ENCODE data around the gene UNC5C. TPM values are rescaled to one million over a fixed set of nuclear protein-coding genes. Genes with fewer than 3 reads are reported as not detected.

The UNC5C gene
- total RNA-seq, 1 experiment from 2014 or later = 1.0 TPM

DNA sequence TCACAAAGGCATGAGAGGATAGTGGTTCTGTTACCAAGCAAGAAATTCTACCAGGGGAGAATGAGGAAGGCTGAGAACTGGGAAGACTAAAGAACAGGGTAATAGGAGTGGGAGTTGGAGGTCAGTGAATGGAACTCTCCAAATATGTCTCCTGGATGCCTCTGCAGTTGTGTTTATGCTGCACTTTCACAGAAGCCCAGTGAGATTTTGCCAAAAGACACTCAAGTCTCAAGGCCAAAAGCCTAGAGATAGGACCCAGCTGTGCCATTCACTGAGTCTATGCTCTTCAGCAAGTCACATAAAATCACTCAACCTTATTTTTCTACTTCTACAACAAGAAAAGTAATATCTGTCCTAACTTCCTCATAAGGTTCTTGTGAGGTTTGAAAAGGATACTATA lies 285.4 kb downstream of the UNC5C start (continued):
- TF ChIP-seq, protein P1, sequence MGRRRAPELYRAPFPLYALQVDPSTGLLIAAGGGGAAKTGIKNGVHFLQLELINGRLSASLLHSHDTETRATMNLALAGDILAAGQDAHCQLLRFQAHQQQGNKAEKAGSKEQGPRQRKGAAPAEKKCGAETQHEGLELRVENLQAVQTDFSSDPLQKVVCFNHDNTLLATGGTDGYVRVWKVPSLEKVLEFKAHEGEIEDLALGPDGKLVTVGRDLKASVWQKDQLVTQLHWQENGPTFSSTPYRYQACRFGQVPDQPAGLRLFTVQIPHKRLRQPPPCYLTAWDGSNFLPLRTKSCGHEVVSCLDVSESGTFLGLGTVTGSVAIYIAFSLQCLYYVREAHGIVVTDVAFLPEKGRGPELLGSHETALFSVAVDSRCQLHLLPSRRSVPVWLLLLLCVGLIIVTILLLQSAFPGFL (CRISPR knock-in tag; IDR thresholded peaks at IDR 0.05; ENCODE audit: borderline replicate concordance) = no peak
- TF ChIP-seq, protein P2, sequence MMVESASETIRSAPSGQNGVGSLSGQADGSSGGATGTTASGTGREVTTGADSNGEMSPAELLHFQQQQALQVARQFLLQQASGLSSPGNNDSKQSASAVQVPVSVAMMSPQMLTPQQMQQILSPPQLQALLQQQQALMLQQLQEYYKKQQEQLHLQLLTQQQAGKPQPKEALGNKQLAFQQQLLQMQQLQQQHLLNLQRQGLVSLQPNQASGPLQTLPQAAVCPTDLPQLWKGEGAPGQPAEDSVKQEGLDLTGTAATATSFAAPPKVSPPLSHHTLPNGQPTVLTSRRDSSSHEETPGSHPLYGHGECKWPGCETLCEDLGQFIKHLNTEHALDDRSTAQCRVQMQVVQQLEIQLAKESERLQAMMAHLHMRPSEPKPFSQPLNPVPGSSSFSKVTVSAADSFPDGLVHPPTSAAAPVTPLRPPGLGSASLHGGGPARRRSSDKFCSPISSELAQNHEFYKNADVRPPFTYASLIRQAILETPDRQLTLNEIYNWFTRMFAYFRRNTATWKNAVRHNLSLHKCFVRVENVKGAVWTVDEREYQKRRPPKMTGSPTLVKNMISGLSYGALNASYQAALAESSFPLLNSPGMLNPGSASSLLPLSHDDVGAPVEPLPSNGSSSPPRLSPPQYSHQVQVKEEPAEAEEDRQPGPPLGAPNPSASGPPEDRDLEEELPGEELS (CRISPR knock-in tag; IDR thresholded peaks at IDR 0.05) = no peak
- TF ChIP-seq ZNF138 (CRISPR knock-in tag; conservative IDR thresholded peaks at IDR 0.05) (no peak), IRF2 (CRISPR knock-in tag; IDR thresholded peaks at IDR 0.05; ENCODE audit: borderline replicate concordance, low read depth) (no peak), ZNF317 (CRISPR knock-in tag; IDR thresholded peaks at IDR 0.05; ENCODE audit: borderline replicate concordance, low read depth) (no peak), GTF2I (CRISPR knock-in tag; conservative IDR thresholded peaks at IDR 0.05) (no peak), CREM (CRISPR knock-in tag; IDR thresholded peaks at IDR 0.05) (no peak), JAZF1 (CRISPR knock-in tag; IDR thresholded peaks at IDR 0.05) (no peak), ZNF263 (CRISPR knock-in tag; IDR thresholded peaks at IDR 0.05; ENCODE audit: low read depth) (no peak), MXD4 (CRISPR knock-in tag; IDR thresholded peaks at IDR 0.05; ENCODE audit: borderline replicate concordance) (no peak), JUN (CRISPR knock-in tag; IDR thresholded peaks at IDR 0.05) (no peak), OVOL2 (CRISPR knock-in tag; IDR thresholded peaks at IDR 0.05; ENCODE audit: borderline replicate concordance) (no peak), FOXJ3 (CRISPR knock-in tag; IDR thresholded peaks at IDR 0.05; ENCODE audit: borderline replicate concordance) (no peak)

DNA sequence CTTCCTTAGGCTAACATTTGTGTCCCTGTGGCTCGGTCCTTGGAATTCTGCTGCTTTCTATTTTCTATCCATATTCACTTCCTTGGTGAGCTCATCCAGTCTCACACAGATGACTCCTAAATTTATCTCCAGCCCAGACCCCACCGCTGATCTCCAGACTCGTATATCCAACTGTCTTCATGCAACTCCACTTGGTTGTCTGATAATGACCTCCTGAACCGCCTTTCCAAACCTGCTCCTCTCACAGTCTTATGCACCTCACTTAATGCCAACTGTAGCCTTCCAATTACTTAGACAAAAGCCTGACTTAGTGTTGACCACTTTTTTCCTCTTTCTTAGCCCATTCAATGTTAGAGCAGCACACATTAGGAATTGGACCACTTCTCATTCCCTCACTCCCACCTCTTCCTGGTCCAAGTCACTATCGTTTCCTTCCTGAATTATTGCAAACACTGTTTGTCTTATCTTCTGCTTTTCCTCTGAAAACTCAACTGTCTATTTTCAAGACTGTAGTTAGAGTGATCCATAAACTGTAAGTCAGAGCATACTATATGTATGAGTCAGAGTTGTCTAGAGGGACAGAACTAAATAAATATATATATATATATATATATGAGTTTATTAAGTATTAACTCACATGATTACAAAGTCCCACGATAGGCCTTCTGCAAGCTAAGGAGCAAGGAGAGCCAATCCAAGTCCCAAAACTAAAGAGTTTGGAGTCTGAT lies 292.5 kb downstream of the UNC5C start:
- no peak for DNase-seq (ENCODE audit: low spot score)
- no peaks in the 10 kb centered on the region for H3K9me3 Mint-ChIP-seq
- TF ChIP-seq MYBL2 (CRISPR knock-in tag; IDR thresholded peaks at IDR 0.05) (no peak), TEAD4 (CRISPR knock-in tag; IDR thresholded peaks at IDR 0.05) (no peak), RELA (CRISPR knock-in tag; IDR thresholded peaks at IDR 0.05; ENCODE audit: borderline replicate concordance) (no peak), ZNF671 (CRISPR knock-in tag; IDR thresholded peaks at IDR 0.05) (no peak)
- TF ChIP-seq, protein P3, sequence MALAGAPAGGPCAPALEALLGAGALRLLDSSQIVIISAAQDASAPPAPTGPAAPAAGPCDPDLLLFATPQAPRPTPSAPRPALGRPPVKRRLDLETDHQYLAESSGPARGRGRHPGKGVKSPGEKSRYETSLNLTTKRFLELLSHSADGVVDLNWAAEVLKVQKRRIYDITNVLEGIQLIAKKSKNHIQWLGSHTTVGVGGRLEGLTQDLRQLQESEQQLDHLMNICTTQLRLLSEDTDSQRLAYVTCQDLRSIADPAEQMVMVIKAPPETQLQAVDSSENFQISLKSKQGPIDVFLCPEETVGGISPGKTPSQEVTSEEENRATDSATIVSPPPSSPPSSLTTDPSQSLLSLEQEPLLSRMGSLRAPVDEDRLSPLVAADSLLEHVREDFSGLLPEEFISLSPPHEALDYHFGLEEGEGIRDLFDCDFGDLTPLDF (CRISPR knock-in tag; IDR thresholded peaks at IDR 0.05) = no peak
- ChIA-PET POLR2A (no interaction called here), CTCF (no interaction called here)
- H3K27me3 Mint-ChIP-seq (ENCODE audit: low read depth) = no peaks in the 10 kb centered on the region
- no peaks in the 10 kb centered on the region for H3K4me1 Mint-ChIP-seq
- H3K4me3 Mint-ChIP-seq = no peak overlapping the region
- H3K27ac Mint-ChIP-seq = no peak overlapping the region
- H3K36me3 Mint-ChIP-seq = no peaks in the 10 kb centered on the region
- ATAC-seq = no peak

DNA sequence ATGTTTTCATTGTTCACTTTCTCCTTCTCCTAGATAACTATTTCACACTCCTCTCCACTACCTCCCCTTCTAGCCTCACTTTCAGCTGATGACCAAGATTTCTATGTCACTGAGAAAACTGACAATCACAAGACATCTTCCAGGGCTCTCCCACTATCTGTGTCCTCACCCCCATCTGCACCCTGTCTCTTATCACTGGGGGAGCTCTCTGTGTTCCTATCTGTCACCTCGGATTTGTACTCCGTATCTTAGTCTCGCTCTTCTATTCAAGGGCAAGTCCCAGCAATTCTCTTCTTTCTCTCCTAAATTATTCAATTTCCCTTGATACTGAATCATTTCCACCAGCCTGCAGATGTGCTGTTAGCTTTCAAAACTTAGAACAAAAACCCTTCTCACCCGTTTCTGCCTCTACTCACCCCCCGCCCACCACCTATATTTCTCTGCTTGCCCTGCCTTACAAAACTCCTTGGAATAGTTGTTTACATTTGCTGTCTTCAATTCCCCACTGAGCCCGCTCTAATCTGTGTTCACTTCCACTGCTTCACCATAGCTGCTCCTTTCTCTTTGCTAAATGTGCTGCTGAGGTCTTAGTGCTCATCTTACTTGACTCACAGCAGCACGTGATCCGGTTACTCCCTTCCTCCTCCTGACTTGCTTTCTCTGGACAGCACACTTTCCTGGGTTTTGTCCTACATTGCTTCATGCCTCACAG lies 293.2 kb downstream of the UNC5C start:
- DNase-seq (ENCODE audit: low spot score) (no peak), ATAC-seq (no peak)
- POLR2A ChIA-PET = no interaction called here
- Mint-ChIP-seq H3K27ac (no peak overlapping the region), H3K27me3 (ENCODE audit: low read depth) (no peaks in the 10 kb centered on the region), H3K9me3 (no peaks in the 10 kb centered on the region), H3K36me3 (no peaks in the 10 kb centered on the region), H3K4me1 (no peaks in the 10 kb centered on the region), H3K4me3 (no peak overlapping the region)
- CTCF ChIA-PET = no interaction called here
- no peak for TF ChIP-seq SP1 (CRISPR knock-in tag; conservative IDR thresholded peaks at IDR 0.05)
- TF ChIP-seq, protein P4, sequence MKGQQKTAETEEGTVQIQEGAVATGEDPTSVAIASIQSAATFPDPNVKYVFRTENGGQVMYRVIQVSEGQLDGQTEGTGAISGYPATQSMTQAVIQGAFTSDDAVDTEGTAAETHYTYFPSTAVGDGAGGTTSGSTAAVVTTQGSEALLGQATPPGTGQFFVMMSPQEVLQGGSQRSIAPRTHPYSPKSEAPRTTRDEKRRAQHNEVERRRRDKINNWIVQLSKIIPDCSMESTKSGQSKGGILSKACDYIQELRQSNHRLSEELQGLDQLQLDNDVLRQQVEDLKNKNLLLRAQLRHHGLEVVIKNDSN (CRISPR knock-in tag; IDR thresholded peaks at IDR 0.05) = no peak
- TF ChIP-seq, protein P5, sequence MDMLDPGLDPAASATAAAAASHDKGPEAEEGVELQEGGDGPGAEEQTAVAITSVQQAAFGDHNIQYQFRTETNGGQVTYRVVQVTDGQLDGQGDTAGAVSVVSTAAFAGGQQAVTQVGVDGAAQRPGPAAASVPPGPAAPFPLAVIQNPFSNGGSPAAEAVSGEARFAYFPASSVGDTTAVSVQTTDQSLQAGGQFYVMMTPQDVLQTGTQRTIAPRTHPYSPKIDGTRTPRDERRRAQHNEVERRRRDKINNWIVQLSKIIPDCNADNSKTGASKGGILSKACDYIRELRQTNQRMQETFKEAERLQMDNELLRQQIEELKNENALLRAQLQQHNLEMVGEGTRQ (CRISPR knock-in tag; IDR thresholded peaks at IDR 0.05) = no peak
- TF ChIP-seq, protein P6, sequence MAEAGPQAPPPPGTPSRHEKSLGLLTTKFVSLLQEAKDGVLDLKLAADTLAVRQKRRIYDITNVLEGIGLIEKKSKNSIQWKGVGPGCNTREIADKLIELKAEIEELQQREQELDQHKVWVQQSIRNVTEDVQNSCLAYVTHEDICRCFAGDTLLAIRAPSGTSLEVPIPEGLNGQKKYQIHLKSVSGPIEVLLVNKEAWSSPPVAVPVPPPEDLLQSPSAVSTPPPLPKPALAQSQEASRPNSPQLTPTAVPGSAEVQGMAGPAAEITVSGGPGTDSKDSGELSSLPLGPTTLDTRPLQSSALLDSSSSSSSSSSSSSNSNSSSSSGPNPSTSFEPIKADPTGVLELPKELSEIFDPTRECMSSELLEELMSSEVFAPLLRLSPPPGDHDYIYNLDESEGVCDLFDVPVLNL (CRISPR knock-in tag; IDR thresholded peaks at IDR 0.05; ENCODE audit: borderline replicate concordance, low read depth) = no peak
- TF ChIP-seq, protein P7, sequence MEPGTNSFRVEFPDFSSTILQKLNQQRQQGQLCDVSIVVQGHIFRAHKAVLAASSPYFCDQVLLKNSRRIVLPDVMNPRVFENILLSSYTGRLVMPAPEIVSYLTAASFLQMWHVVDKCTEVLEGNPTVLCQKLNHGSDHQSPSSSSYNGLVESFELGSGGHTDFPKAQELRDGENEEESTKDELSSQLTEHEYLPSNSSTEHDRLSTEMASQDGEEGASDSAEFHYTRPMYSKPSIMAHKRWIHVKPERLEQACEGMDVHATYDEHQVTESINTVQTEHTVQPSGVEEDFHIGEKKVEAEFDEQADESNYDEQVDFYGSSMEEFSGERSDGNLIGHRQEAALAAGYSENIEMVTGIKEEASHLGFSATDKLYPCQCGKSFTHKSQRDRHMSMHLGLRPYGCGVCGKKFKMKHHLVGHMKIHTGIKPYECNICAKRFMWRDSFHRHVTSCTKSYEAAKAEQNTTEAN (CRISPR knock-in tag; IDR thresholded peaks at IDR 0.05) = no peak
- TF ChIP-seq ZNF396 (CRISPR knock-in tag; IDR thresholded peaks at IDR 0.05; ENCODE audit: borderline replicate concordance) = no peak
- TF ChIP-seq NFE2L1 (CRISPR knock-in tag; IDR thresholded peaks at IDR 0.05) = no peak
- TF ChIP-seq ZNF232 (CRISPR knock-in tag; IDR thresholded peaks at IDR 0.05) = no peak
